ENCODE results near the gene SSBP2. TPM values are rescaled to one million over a fixed set of nuclear protein-coding genes. Genes with fewer than 3 reads are reported as not detected.

Gene SSBP2
- total and polyA plus RNA-seq, 4 donors: 17.2 to 99.9 (median 27.3) TPM

DNA sequence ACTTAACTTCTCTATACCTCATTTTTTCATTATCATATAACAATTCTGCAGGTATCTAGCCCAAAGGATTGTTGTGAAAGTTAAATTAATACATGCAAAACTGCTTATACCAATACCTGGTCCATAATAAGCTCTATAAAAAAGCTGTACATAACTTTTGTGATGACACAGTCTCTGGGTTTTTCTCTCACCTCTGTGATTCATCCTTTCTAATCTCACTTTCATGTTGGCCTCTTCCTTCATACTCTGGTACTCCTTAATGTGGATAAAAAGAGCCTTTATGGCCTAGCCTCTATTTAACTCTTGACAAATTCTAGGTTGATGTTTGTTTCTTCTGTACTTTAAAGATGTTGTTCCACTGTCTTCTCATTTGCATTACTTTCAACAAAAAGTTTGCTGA is 194.1 kb downstream of the SSBP2 start:
- Histone ChIP-seq H3K9ac (ENCODE audit: insufficient read depth in 1 of 2, low read length in 2 of 2) (no peak overlapping the region), H3K27me3 (ENCODE audit: control insufficient read depth in 3 of 3, insufficient read depth in 3 of 3, low read length in 2 of 3) (no peaks in the 10 kb centered on the region), H3K4me3 (no peak overlapping the region), H3K36me3 (ENCODE audit: control insufficient read depth in 4 of 4, insufficient read depth in 4 of 4, low read length in 4 of 4) (peaks cover 0 to 3% (median 0%) of the 10 kb centered on the region in 4 donors), H3K9me3 (ENCODE audit: control insufficient read depth in 4 of 4, insufficient read depth in 3 of 4, low read length in 3 of 4) (no peaks in the 10 kb centered on the region), H3K4me1 (ENCODE audit: control insufficient read depth in 5 of 5, insufficient read depth in 5 of 5, low read length in 5 of 5) (peaks cover 0 to 4% (median 0%) of the 10 kb centered on the region in 5 donors), H3K27ac (ENCODE audit: low read depth in 1 of 2, low read length in 1 of 2) (no peak overlapping the region)
- no peak for TF ChIP-seq CTCF (IDR thresholded peaks at IDR 0.05; ENCODE audit: control extremely low read depth, extremely low read depth)
- no peak for ATAC-seq (ENCODE audit: insufficient read depth, low FRiP score)
- DNase-seq: no peak

GRCh38 chr5:81555865-81556264 is 195.0 kb downstream of the SSBP2 start:
- H3K9ac ChIP-seq (ENCODE audit: insufficient read depth in 1 of 2, low read length in 2 of 2): no peak overlapping the region
- DNase-seq: no peak
- no peaks in the 10 kb centered on the region for H3K27me3 ChIP-seq (ENCODE audit: control insufficient read depth in 3 of 3, insufficient read depth in 3 of 3, low read length in 2 of 3)
- H3K36me3 ChIP-seq (ENCODE audit: control insufficient read depth in 4 of 4, insufficient read depth in 4 of 4, low read length in 4 of 4): peaks cover 0 to 3% (median 0%) of the 10 kb centered on the region in 4 donors
- no peak for TF ChIP-seq CTCF (IDR thresholded peaks at IDR 0.05; ENCODE audit: control extremely low read depth, extremely low read depth)
- H3K9me3 ChIP-seq (ENCODE audit: control insufficient read depth in 4 of 4, insufficient read depth in 3 of 4, low read length in 3 of 4): no peaks in the 10 kb centered on the region
- no peak overlapping the region for H3K27ac ChIP-seq (ENCODE audit: low read depth in 1 of 2, low read length in 1 of 2)
- H3K4me1 ChIP-seq (ENCODE audit: control insufficient read depth in 5 of 5, insufficient read depth in 5 of 5, low read length in 5 of 5): peaks cover 0 to 4% (median 0%) of the 10 kb centered on the region in 5 donors
- ATAC-seq (ENCODE audit: insufficient read depth, low FRiP score): no peak
- no peak overlapping the region for H3K4me3 ChIP-seq
- 79 to 81% methylated on average over 2 of the region's 2 CpGs for WGBS, 2 donors

- Histone ChIP-seq H3K4me1 (ENCODE audit: control insufficient read depth in 5 of 5, insufficient read depth in 5 of 5, low read length in 5 of 5) (peaks cover 0 to 4% (median 0%) of the 10 kb centered on the region in 5 donors), H3K36me3 (ENCODE audit: control insufficient read depth in 4 of 4, insufficient read depth in 4 of 4, low read length in 4 of 4) (peaks cover 0 to 3% (median 0%) of the 10 kb centered on the region in 4 donors), H3K9ac (ENCODE audit: insufficient read depth in 1 of 2, low read length in 2 of 2) (no peak overlapping the region), H3K9me3 (ENCODE audit: control insufficient read depth in 4 of 4, insufficient read depth in 3 of 4, low read length in 3 of 4) (no peaks in the 10 kb centered on the region), H3K27ac (ENCODE audit: low read depth in 1 of 2, low read length in 1 of 2) (no peak overlapping the region), H3K27me3 (ENCODE audit: control insufficient read depth in 3 of 3, insufficient read depth in 3 of 3, low read length in 2 of 3) (no peaks in the 10 kb centered on the region), H3K4me3 (no peak overlapping the region)
- no peak for TF ChIP-seq CTCF (IDR thresholded peaks at IDR 0.05; ENCODE audit: control extremely low read depth, extremely low read depth)
- WGBS, 2 donors: 82 to 90% methylated on average over 1 of the region's 1 CpG
- ATAC-seq (ENCODE audit: insufficient read depth, low FRiP score) (no peak), DNase-seq (no peak)
These were observed 196.2 kb downstream of the SSBP2 start for GRCh38 chr5:81554647-81555046.

GRCh38 chr5:81553567-81554212 is 197.2 kb downstream of the SSBP2 start:
- DNase-seq: peak in 2 of 3 donors; percentile 53 to 58
- WGBS, 2 donors: 34 to 45% methylated on average over 1 of the region's 1 CpG
- TF ChIP-seq CTCF (IDR thresholded peaks at IDR 0.05; ENCODE audit: control extremely low read depth, extremely low read depth): no peak
- Histone ChIP-seq H3K36me3 (ENCODE audit: control insufficient read depth in 4 of 4, insufficient read depth in 4 of 4, low read length in 4 of 4) (peaks cover 0 to 4% (median 2%) of the 10 kb centered on the region in 4 donors), H3K4me3 (no peak overlapping the region), H3K9ac (ENCODE audit: insufficient read depth in 1 of 2, low read length in 2 of 2) (no peak overlapping the region), H3K9me3 (ENCODE audit: control insufficient read depth in 4 of 4, insufficient read depth in 3 of 4, low read length in 3 of 4) (no peaks in the 10 kb centered on the region), H3K27ac (ENCODE audit: low read depth in 1 of 2, low read length in 1 of 2) (no peak overlapping the region), H3K4me1 (ENCODE audit: control insufficient read depth in 5 of 5, insufficient read depth in 5 of 5, low read length in 5 of 5) (peaks cover 0 to 4% (median 0%) of the 10 kb centered on the region in 5 donors), H3K27me3 (ENCODE audit: control insufficient read depth in 3 of 3, insufficient read depth in 3 of 3, low read length in 2 of 3) (no peaks in the 10 kb centered on the region)
- no peak for ATAC-seq (ENCODE audit: insufficient read depth, low FRiP score)

Measured in lung (tissue), 12 donors.